Measurements from ENCODE around the gene ZNF516.

ZNF516 gene

GRCh38 chr18:76429262-76430126 lies 65.5 kb downstream of the ZNF516 start:
- peaks cover 99% of the 10 kb centered on the region for H3K79me2 ChIP-seq (ENCODE audit: control insufficient read depth, low read length)
- H3K4me1 ChIP-seq (ENCODE audit: control insufficient read depth, low read length): peaks cover 11% of the 10 kb centered on the region
- H3K27me3 ChIP-seq (ENCODE audit: control insufficient read depth, low read length): no peaks in the 10 kb centered on the region
- H3K9me2 ChIP-seq (replicated peaks; ENCODE audit: control insufficient read depth, low read length): no peaks in the 10 kb centered on the region
- peaks cover 14% of the 10 kb centered on the region; the same call in 1 of the 2 replicates for H3K36me3 ChIP-seq (ENCODE audit: control insufficient read depth, low read length)
- H3K9me3 ChIP-seq (ENCODE audit: control insufficient read depth, insufficient read depth, low read length): no peaks in the 10 kb centered on the region
- no peak overlapping the region for H3K27ac ChIP-seq (ENCODE audit: low read depth, low read length)
- no peak for TF ChIP-seq CTCF (IDR thresholded peaks at IDR 0.05; ENCODE audit: low read depth, low read length, poor library complexity, severe bottlenecking)
- TF ChIP-seq EZH2phosphoT487 (IDR thresholded peaks at IDR 0.05; ENCODE audit: borderline replicate concordance, low read length): no peak
- peaks cover 25% of the 10 kb centered on the region for H4K20me1 ChIP-seq (ENCODE audit: control insufficient read depth, insufficient read depth, low read depth, low read length)
- H3F3A ChIP-seq (ENCODE audit: control insufficient read depth, insufficient read depth): no peaks in the 10 kb centered on the region
- H3K4me2 ChIP-seq (ENCODE audit: low read length): no peak overlapping the region
- no peak overlapping the region for H3K4me3 ChIP-seq (ENCODE audit: low read length)

- H3K79me2 ChIP-seq (ENCODE audit: control insufficient read depth, low read length): peaks cover 90% of the 10 kb centered on the region
- H3K9me3 ChIP-seq (ENCODE audit: control insufficient read depth, insufficient read depth, low read length): no peaks in the 10 kb centered on the region
- no peaks in the 10 kb centered on the region for H3F3A ChIP-seq (ENCODE audit: control insufficient read depth, insufficient read depth)
- no peaks in the 10 kb centered on the region for H3K27me3 ChIP-seq (ENCODE audit: control insufficient read depth, low read length)
- H3K4me2 ChIP-seq (ENCODE audit: low read length): no peak overlapping the region
- H3K36me3 ChIP-seq (ENCODE audit: control insufficient read depth, low read length): peaks cover 9% of the 10 kb centered on the region; the same call in 1 of the 2 replicates
- H3K9me2 ChIP-seq (replicated peaks; ENCODE audit: control insufficient read depth, low read length): no peaks in the 10 kb centered on the region
- H3K27ac ChIP-seq (ENCODE audit: low read depth, low read length): no peak overlapping the region
- no peak overlapping the region for H3K4me3 ChIP-seq (ENCODE audit: low read length)
- H3K4me1 ChIP-seq (ENCODE audit: control insufficient read depth, low read length): peaks cover 11% of the 10 kb centered on the region
- peaks cover 25% of the 10 kb centered on the region for H4K20me1 ChIP-seq (ENCODE audit: control insufficient read depth, insufficient read depth, low read depth, low read length)
- TF ChIP-seq CTCF (IDR thresholded peaks at IDR 0.05; ENCODE audit: low read depth, low read length, poor library complexity, severe bottlenecking) (no peak), EZH2phosphoT487 (IDR thresholded peaks at IDR 0.05; ENCODE audit: borderline replicate concordance, low read length) (no peak)
Observed at GRCh38 chr18:76428396-76429261, 66.4 kb downstream of the ZNF516 start.

GRCh38 chr18:76426737-76427305 lies 68.2 kb downstream of the ZNF516 start:
- Histone ChIP-seq H3K79me2 (ENCODE audit: control insufficient read depth, low read length) (peaks cover 88% of the 10 kb centered on the region), H3K4me3 (ENCODE audit: low read length) (no peak overlapping the region), H3K36me3 (ENCODE audit: control insufficient read depth, low read length) (no peaks in the 10 kb centered on the region), H3K27me3 (ENCODE audit: control insufficient read depth, low read length) (no peaks in the 10 kb centered on the region), H3K4me2 (ENCODE audit: low read length) (no peak overlapping the region), H3K4me1 (ENCODE audit: control insufficient read depth, low read length) (peaks cover 11% of the 10 kb centered on the region), H3K27ac (ENCODE audit: low read depth, low read length) (no peak overlapping the region), H3F3A (ENCODE audit: control insufficient read depth, insufficient read depth) (no peaks in the 10 kb centered on the region), H3K9me2 (replicated peaks; ENCODE audit: control insufficient read depth, low read length) (no peaks in the 10 kb centered on the region), H3K9me3 (ENCODE audit: control insufficient read depth, insufficient read depth, low read length) (no peaks in the 10 kb centered on the region), H4K20me1 (ENCODE audit: control insufficient read depth, insufficient read depth, low read depth, low read length) (peaks cover 22% of the 10 kb centered on the region)
- TF ChIP-seq CTCF (IDR thresholded peaks at IDR 0.05; ENCODE audit: low read depth, low read length, poor library complexity, severe bottlenecking) (peak; percentile 66), EZH2phosphoT487 (IDR thresholded peaks at IDR 0.05; ENCODE audit: borderline replicate concordance, low read length) (no peak)

Data from DOHH2 (cell line).